SK-N-SH (cell line): ENCODE results near the gene KPNB1. TPM values are rescaled to one million over a fixed set of nuclear protein-coding genes. Genes with fewer than 3 reads are reported as not detected.

ENCODE experiments used
- CTCF ChIA-PET: fragments of 300-600, 350-600 bp; formaldehyde crosslinking; extraction: SDS; loops from one replicate; lab custom pipeline; 2021; lab: Yijun Ruan, JAX
- POLR2A ChIA-PET: fragments of 350-600 bp; sonication (Branson Sonifier 250); formaldehyde crosslinking; extraction: SDS; loops from one replicate; lab custom pipeline; 2020; ENCODE audit warnings: antibody characterized with exemption, inconsistent platforms; lab: Yijun Ruan, JAX
- DNase-seq: peaks from one replicate; pipeline ENCODE4 v3.0.0; 2012
- H2AFZ ChIP-seq: fragments of 200-600 bp; sonication (generic); 2 replicates; pipeline ENCODE4 v1.8.1; 2016; ENCODE audit warnings: antibody characterized with exemption, mild to moderate bottlenecking, low read depth
- H3F3A ChIP-seq: fragments of 200-600 bp; sonication (generic); replicated peaks from 2 replicates; pipeline ENCODE3; 2016; ENCODE audit warnings: antibody characterized with exemption, mild to moderate bottlenecking; ENCODE audit not compliant: insufficient read depth
- H3K27ac ChIP-seq, 2 experiments: fragments of 200-500 bp in 1 of 2; fragments of 200-600 bp in 1 of 2; sonication (Bioruptor generic) in 1 of 2; sonication (generic), shearing (Covaris generic) in 1 of 2; 2 replicates each; pipeline versions ENCODE4 v1.5.1 to v1.6.1; 2014 to 2016; ENCODE audit warnings: low read depth in 2 of 2, inconsistent platforms in 1 of 2, low read length in 1 of 2, mild to moderate bottlenecking in 1 of 2, mixed read lengths in 1 of 2
- H3K27me3 ChIP-seq: fragments of 200-600 bp; sonication (generic), shearing (Covaris generic); 2 replicates; pipeline ENCODE4 v1.6.1; 2016; ENCODE audit warnings: mixed run types; ENCODE audit not compliant: insufficient read depth
- H3K36me3 ChIP-seq, 2 experiments: fragments of 200-500 bp in 1 of 2; fragments of 200-600 bp in 1 of 2; sonication (Bioruptor generic) in 1 of 2; sonication (generic) in 1 of 2; replicated peaks in 1 of 2; 2 replicates each; pipeline versions ENCODE3 to v1.5.1; 2014 to 2016; ENCODE audit warnings: low read length in 1 of 2, mild to moderate bottlenecking in 1 of 2; ENCODE audit not compliant: insufficient read depth in 2 of 2, control insufficient read depth in 1 of 2
- H3K4me1 ChIP-seq, 2 experiments: fragments of 200-500 bp in 1 of 2; fragments of 200-600 bp in 1 of 2; sonication (Bioruptor generic) in 1 of 2; sonication (generic), shearing (Covaris generic) in 1 of 2; 2 replicates each; pipeline versions ENCODE4 v1.5.1 to v1.6.1; 2014 to 2016; ENCODE audit warnings: low read depth in 1 of 2, low read length in 1 of 2, mixed run types in 1 of 2; ENCODE audit not compliant: insufficient read depth in 2 of 2, control insufficient read depth in 1 of 2
- H3K4me2 ChIP-seq: fragments of 200-600 bp; sonication (generic), shearing (Covaris generic); 2 replicates; pipeline ENCODE4 v1.6.1; 2017; ENCODE audit warnings: mixed run types
- H3K4me3 ChIP-seq, 2 experiments: fragments of 200-500 bp in 1 of 2; fragments of 200-600 bp in 1 of 2; sonication (Bioruptor generic) in 1 of 2; sonication (generic), shearing (Covaris generic) in 1 of 2; 2 replicates each; pipeline versions ENCODE4 v1.5.1 to v1.8.1; 2014 to 2016; ENCODE audit warnings: low read depth in 2 of 2, inconsistent platforms in 1 of 2, low read length in 1 of 2, mild to moderate bottlenecking in 1 of 2, mixed read lengths in 1 of 2, moderate library complexity in 1 of 2
- H3K79me2 ChIP-seq: fragments of 200-600 bp; sonication (generic); 2 replicates; pipeline ENCODE4 v1.8.1; 2017; ENCODE audit warnings: mild to moderate bottlenecking; ENCODE audit not compliant: insufficient read depth
- H3K9ac ChIP-seq: fragments of 200-600 bp; sonication (generic); 2 replicates; pipeline ENCODE4 v1.6.1; 2017; ENCODE audit warnings: mixed run types
- H3K9me2 ChIP-seq: fragments of 200-600 bp; sonication (generic); 2 replicates; pipeline ENCODE4 v1.6.1; 2017; ENCODE audit warnings: mixed run types
- H3K9me3 ChIP-seq: fragments of 200-600 bp; sonication (generic); 2 replicates; pipeline ENCODE4 v1.6.1; 2017; ENCODE audit warnings: mixed run types, mild to moderate bottlenecking, moderate library complexity
- H4K20me1 ChIP-seq: fragments of 200-600 bp; sonication (generic); 2 replicates; pipeline ENCODE4 v1.6.1; 2017; ENCODE audit warnings: mild to moderate bottlenecking, mixed run types; ENCODE audit not compliant: insufficient read depth
- CHD2 ChIP-seq: fragments of 150-350 bp; IDR thresholded peaks from 2 replicates; pipeline ENCODE4 v1.6.1; 2018; ENCODE audit warnings: low read length; ENCODE audit not compliant: partially characterized antibody
- EP300 ChIP-seq, 2 experiments: IDR thresholded peaks; 2 replicates each; pipeline versions ENCODE4 v1.4.0 to v1.6.1; 2012; ENCODE audit warnings: borderline replicate concordance in 1 of 2, low read depth in 1 of 2, low read length in 1 of 2
- EZH2phosphoT487 ChIP-seq: fragments of 200-600 bp; sonication (generic); IDR thresholded peaks from 2 replicates; pipeline ENCODE4 v1.6.1; 2017; ENCODE audit warnings: low read depth, mixed run types, mild to moderate bottlenecking, antibody characterized with exemption, moderate library complexity, borderline replicate concordance
- FOSL2 ChIP-seq: IDR thresholded peaks from 2 replicates; pipeline ENCODE4 v1.4.0; 2012; ENCODE audit warnings: low read depth, mild to moderate bottlenecking, moderate library complexity, borderline replicate concordance
- FOXJ3 ChIP-seq: sonication (generic); formaldehyde crosslinking; IDR thresholded peaks from 2 replicates; pipeline ENCODE4 v1.5.1; 2020; ENCODE audit warnings: mild to moderate bottlenecking, missing genetic modification reagents
- GATA2 ChIP-seq: sonication (generic); formaldehyde crosslinking; IDR thresholded peaks from 2 replicates; pipeline ENCODE4 v1.5.0; 2020; ENCODE audit warnings: mild to moderate bottlenecking, missing genetic modification reagents
- JUND ChIP-seq: IDR thresholded peaks from 2 replicates; pipeline ENCODE4 v1.4.0; 2012
- MEF2A ChIP-seq: IDR thresholded peaks from 2 replicates; pipeline ENCODE4 v1.4.0; 2012; ENCODE audit warnings: low read depth, borderline replicate concordance
- POLR2AphosphoS5 ChIP-seq: IDR thresholded peaks from 2 replicates; pipeline ENCODE4 v1.6.1; 2012; ENCODE audit warnings: low read depth, low read length
- RCOR1 ChIP-seq: fragments of 150-350 bp; IDR thresholded peaks from 2 replicates; pipeline ENCODE4 v1.6.1; 2017; ENCODE audit warnings: antibody characterized with exemption, low read length
- RFX5 ChIP-seq: IDR thresholded peaks from 2 replicates; pipeline ENCODE4 v1.6.1; 2012; ENCODE audit warnings: mild to moderate bottlenecking, improper control_type of control experiment, low read length
- RXRA ChIP-seq: IDR thresholded peaks from 2 replicates; pipeline ENCODE4 v1.4.0; 2012; ENCODE audit warnings: low read depth, mild to moderate bottlenecking, borderline replicate concordance
- SIN3A ChIP-seq: IDR thresholded peaks from 2 replicates; pipeline ENCODE4 v1.6.1; 2012; ENCODE audit warnings: low read depth, mild to moderate bottlenecking, low read length, moderate library complexity, borderline replicate concordance
- SMC3 ChIP-seq: IDR thresholded peaks from 2 replicates; pipeline ENCODE4 v1.6.1; 2012; ENCODE audit warnings: low read depth, low read length, improper control_type of control experiment
- TEAD4 ChIP-seq: IDR thresholded peaks from 2 replicates; pipeline ENCODE4 v1.4.0; 2012; ENCODE audit warnings: mild to moderate bottlenecking, borderline replicate concordance; ENCODE audit not compliant: insufficient read depth
- YY1 ChIP-seq: IDR thresholded peaks from 2 replicates; pipeline ENCODE4 v1.4.0; 2012; ENCODE audit warnings: low read depth, mild to moderate bottlenecking
- WGBS: methylation state at CpG from one replicate; pipeline ENCODE4 v1.1.6; 2017; ENCODE audit warnings: low lambda C conversion rate; 5-methylcytosine and 5-hydroxymethylcytosine counted together
- polyA plus RNA-seq, 3 experiments: library from polyadenylated mRNA; depleted of rRNA; stranded (reverse); fragments of >200 nt; gene quantifications; 2 replicates each; pipeline ENCODE4 v1.2.3, GENCODE V29; 2012
- TF ChIP-seq, protein P1 (sequence below): IDR thresholded peaks from 2 replicates; pipeline ENCODE4 v1.4.0; 2012; ENCODE audit warnings: low read depth, borderline replicate concordance
- TF ChIP-seq, protein P2 (sequence below): IDR thresholded peaks from 2 replicates; pipeline ENCODE4 v1.6.1; 2012; ENCODE audit warnings: mild to moderate bottlenecking, low read depth, low read length, moderate library complexity
- TF ChIP-seq, protein P3 (sequence below): IDR thresholded peaks from 2 replicates; pipeline ENCODE4 v1.4.0; 2012; ENCODE audit warnings: low read depth
- TF ChIP-seq, protein P4 (sequence below): fragments of 150-350 bp; IDR thresholded peaks from 2 replicates; pipeline ENCODE4 v1.6.1; 2017; ENCODE audit warnings: antibody characterized with exemption, low read length, low read depth, borderline replicate concordance

Gene KPNB1
- polyA plus RNA-seq, 1 of the 3 experiments (the other 2 are of a cell fraction): 89.5 TPM

DNA sequence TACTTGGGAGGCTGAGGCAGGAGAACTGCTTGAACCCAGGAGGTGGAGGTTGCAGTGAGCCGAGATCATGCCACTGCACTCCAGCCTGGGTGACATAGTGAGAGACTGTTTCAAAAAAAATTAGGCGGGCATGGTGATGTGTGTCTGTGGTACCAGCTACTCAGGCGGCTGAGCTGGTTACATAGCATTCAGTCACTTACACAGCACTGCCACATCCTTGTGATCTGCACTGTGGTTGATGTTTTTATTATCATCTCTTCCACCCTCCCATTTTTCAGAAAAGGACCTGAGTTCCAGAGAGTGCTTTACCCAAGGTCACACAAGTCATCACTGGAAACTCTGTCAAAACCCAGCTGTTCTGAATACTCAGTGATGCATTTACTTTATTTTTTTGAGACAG, 14.8 kb upstream of the KPNB1 start:
- TF ChIP-seq GATA2 (no peak), FOXJ3 (CRISPR knock-in tag) (no peak), JUND (no peak), RCOR1 (no peak), FOSL2 (no peak), EZH2phosphoT487 (no peak), POLR2AphosphoS5 (no peak), TEAD4 (no peak), YY1 (no peak), SMC3 (no peak), RFX5 (no peak), CHD2 (no peak), MEF2A (no peak), EP300 (IDR thresholded peaks at IDR 0.05; ENCODE audit: borderline replicate concordance in 1 of 2, low read depth in 1 of 2, low read length in 1 of 2) (no peak), SIN3A (no peak), RXRA (no peak)
- TF ChIP-seq, protein P1, sequence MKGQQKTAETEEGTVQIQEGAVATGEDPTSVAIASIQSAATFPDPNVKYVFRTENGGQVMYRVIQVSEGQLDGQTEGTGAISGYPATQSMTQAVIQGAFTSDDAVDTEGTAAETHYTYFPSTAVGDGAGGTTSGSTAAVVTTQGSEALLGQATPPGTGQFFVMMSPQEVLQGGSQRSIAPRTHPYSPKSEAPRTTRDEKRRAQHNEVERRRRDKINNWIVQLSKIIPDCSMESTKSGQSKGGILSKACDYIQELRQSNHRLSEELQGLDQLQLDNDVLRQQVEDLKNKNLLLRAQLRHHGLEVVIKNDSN: no peak
- TF ChIP-seq, protein P2, sequence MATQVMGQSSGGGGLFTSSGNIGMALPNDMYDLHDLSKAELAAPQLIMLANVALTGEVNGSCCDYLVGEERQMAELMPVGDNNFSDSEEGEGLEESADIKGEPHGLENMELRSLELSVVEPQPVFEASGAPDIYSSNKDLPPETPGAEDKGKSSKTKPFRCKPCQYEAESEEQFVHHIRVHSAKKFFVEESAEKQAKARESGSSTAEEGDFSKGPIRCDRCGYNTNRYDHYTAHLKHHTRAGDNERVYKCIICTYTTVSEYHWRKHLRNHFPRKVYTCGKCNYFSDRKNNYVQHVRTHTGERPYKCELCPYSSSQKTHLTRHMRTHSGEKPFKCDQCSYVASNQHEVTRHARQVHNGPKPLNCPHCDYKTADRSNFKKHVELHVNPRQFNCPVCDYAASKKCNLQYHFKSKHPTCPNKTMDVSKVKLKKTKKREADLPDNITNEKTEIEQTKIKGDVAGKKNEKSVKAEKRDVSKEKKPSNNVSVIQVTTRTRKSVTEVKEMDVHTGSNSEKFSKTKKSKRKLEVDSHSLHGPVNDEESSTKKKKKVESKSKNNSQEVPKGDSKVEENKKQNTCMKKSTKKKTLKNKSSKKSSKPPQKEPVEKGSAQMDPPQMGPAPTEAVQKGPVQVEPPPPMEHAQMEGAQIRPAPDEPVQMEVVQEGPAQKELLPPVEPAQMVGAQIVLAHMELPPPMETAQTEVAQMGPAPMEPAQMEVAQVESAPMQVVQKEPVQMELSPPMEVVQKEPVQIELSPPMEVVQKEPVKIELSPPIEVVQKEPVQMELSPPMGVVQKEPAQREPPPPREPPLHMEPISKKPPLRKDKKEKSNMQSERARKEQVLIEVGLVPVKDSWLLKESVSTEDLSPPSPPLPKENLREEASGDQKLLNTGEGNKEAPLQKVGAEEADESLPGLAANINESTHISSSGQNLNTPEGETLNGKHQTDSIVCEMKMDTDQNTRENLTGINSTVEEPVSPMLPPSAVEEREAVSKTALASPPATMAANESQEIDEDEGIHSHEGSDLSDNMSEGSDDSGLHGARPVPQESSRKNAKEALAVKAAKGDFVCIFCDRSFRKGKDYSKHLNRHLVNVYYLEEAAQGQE: no peak
- TF ChIP-seq, protein P3, sequence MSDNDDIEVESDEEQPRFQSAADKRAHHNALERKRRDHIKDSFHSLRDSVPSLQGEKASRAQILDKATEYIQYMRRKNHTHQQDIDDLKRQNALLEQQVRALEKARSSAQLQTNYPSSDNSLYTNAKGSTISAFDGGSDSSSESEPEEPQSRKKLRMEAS: no peak
- TF ChIP-seq, protein P4, sequence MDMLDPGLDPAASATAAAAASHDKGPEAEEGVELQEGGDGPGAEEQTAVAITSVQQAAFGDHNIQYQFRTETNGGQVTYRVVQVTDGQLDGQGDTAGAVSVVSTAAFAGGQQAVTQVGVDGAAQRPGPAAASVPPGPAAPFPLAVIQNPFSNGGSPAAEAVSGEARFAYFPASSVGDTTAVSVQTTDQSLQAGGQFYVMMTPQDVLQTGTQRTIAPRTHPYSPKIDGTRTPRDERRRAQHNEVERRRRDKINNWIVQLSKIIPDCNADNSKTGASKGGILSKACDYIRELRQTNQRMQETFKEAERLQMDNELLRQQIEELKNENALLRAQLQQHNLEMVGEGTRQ: no peak
- Histone ChIP-seq H4K20me1 (no peaks in the 10 kb centered on the region), H3K27me3 (no peaks in the 10 kb centered on the region), H3K9me2 (no peaks in the 10 kb centered on the region), H3K4me3 (no peak overlapping the region), H3K79me2 (no peaks in the 10 kb centered on the region), H3K9me3 (no peaks in the 10 kb centered on the region), H3K36me3 (peaks cover 0 to 11% of the 10 kb centered on the region in 2 experiments), H2AFZ (no peak overlapping the region), H3F3A (no peaks in the 10 kb centered on the region), H3K4me2 (no peak overlapping the region), H3K4me1 (peaks cover 0 to 4% of the 10 kb centered on the region in 2 experiments; a peak in 1 of 4 replicates), H3K27ac (no peak overlapping the region), H3K9ac (no peak overlapping the region)
- no peak for DNase-seq
- WGBS: 100% methylated on average over 3 of the region's 3 CpGs
- CTCF ChIA-PET: interaction anchor here (1.2 to 2.6 kb wide), 4 partner anchors 10 to 20 kb away, joined by 3 to 9 read pairs (median 4); no protein-coding TSS in a partner anchor
- POLR2A ChIA-PET: interaction anchor here (1.1 to 2.1 kb wide), 2 partner anchors 15 to 16 kb away, joined by 3 to 7 read pairs; partner anchors contain the start of gene KPNB1
